ENCODE results near the gene ADCY2.

Gene ADCY2

DNA sequence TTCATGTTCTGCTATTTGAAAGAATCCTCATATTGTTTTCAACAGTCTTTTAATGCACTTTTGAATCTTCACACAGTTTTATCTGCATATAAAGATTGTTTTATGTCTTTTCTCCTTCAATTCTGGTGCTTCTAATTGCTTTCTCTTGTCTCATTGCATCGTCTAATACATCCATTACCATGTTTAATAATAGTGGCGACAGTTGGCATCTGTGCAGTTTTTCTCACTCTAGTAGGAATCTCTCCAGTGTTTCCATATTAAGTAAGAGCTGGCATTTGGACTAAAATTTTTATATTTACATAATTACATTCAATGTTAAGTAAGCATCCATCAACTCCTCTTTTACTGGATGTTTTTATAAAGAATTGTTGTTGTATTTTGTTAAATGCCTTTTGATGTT is 49.9 kb downstream of the ADCY2 start:
- no peak for DNase-seq

DNA sequence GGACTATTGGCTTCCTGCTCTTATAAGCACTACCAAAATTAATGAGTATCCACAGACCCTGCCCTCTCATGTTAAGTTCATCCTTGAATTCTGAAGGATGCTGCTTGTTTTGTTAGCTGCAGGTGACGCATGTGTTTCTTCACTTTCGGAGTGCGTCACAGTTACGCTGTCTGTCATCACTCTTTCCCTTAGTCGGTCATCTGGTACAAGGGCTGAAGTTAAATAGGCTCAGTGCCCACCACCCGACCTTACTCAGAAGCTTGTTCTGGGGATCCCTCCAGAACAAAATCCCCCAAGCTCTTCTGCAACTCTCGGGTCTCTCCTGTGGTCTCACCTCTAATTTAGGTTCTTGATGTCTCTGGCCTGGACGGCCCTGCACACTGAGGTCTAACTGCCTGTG is 51.0 kb downstream of the ADCY2 start:
- DNase-seq: no peak

DNA sequence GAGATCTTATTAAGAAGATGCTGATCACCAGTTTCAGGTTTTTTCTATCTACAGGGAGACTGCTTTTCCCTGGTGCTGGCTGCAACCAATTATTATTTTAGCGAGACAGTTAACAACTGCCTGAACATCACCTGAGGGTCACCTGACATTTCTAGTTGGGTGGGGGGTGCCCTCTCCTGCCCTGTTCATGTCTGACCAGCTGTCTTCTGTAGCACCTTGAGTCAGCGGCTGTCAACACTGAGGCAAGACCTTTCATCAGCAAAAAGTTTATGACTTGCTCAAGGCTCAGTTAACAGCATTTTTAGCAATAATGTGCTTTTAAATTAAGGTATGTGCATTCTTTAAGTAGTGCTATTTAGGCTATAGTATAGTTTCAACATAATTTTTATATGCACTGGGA is 58.0 kb downstream of the ADCY2 start:
- DNase-seq: no peak

DNA sequence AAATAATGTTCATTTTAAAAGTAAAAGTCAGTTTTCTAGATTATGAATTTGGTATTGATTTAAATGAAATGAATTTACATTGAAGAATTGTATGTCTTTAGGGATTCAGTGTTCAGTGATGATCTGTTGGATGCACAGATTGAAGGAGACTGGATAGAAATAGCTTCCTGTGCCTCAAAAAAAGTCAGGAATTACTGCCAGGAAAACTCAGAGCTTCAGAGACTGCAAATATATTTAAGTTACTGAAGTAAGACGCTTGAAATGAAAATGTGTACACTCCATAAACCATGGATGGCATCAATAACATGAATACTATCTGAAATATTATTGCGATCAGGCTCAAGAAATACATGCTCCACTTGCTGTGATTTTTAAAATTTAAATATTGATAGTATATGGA is 60.3 kb downstream of the ADCY2 start:
- DNase-seq: no peak

DNA sequence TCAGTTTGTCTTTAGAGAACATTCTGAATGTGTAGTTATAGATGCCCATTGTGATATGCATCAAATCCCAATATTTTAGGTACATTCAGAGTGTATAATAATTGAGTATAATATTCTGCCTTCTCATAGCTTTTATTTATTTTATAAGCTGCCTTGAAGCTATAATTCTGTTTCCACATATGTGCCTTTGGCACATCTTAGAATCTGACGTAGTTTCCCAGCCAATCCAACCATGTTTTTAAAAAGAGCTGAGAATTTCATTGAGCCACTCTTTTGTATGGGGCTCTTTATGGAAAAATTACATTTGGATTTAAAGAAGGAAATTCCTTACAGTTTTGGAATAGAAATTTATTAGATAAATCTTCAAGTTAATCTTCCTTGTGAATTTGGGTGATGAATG is 65.4 kb downstream of the ADCY2 start:
- DNase-seq: no peak

DNA sequence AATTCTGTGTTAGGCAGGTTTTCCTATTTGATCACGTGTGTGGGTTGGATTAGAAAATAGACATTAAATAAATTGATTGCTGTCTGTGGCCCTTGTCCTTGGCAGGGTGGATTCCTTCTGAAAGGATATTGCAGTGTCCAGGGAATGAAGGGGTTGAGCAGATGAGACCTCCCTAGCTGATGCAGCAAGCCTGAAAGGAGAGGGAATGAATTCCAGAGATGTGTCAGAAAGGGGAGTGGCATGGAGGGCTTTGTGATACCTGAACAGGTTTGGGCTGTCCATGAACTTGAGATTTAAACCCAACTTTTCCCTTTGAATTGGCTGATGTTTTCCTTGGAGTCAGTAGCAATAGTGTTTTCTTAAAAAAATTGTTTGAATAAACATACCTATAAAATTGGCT is 66.8 kb downstream of the ADCY2 start:
- DNase-seq: no peak

DNA sequence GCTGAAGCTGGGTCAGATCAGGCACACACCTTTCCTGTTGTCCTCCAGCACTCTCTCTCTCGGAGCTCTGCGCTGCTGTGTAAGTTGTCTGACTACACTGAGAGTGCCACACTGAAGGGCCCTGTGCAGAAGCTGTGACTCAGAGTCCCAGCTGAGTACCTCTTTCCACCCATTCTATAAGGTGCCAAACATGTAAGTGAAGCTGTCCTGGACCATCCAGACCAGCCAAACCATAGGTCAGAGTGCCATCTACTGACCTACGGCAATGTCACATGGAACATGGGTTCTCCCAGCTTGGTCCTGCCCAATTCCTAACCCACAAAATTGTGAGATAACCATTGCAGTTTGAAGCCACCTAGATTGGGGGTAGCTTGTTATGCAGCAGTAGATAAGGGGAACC is 68.2 kb downstream of the ADCY2 start:
- no peak for DNase-seq

DNA sequence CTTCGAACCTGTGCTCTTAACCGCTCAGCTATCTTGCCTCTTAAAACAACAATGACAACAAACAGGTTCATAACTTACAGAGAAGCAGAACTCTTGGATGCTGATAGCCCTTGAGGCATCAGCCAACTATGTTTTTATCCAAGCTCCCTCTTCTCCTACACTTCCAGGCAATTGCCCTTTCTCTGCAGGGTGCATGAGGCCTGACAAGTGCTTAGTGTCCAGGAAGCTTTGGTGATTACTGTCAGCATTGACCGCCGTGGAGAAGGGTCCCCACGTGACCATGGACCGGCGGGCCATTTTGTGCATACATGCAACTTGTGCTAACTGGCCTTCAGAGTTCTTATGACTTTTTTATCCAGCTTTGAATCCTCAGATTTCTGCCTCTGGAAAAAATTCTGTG is 71.2 kb downstream of the ADCY2 start:
- no peak for DNase-seq

DNA sequence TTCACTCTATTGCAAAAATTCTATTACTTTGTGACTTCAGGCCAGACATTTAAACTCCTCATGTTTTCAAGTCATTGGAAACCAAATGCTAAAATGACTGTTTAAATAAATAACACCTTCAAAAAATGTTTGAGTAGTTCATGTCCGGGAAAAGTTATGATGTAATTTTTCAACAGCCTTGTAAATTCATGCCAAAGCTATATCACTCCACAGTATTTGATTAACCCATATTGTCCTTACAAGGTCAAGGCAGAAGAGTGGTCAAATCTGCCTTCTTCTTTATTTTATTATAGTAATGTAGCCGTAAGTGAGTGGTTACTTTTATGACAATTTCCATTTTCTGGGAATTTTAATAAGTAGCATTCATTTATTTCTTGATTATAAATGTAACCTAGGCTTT is 72.8 kb downstream of the ADCY2 start:
- DNase-seq: no peak

DNA sequence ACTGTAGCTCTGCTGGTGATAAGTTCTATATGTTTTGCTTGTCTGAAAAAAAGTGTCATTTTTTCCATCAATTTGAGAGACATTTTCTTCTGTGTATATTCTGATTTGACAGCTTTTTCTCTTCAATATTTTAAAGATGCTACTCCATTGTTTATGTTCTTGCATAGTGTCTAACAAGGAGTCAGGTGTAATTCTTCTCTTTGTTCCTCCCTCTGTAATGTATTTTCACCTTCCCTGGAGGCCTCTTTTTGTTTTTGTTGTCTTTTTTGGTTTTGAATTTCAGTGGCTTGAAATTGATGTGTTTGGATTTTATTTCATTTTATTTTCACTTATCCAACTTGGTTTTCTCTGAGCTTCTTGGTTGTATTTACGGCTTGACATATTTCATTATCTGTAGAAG is 75.8 kb downstream of the ADCY2 start:
- DNase-seq: no peak

DNA sequence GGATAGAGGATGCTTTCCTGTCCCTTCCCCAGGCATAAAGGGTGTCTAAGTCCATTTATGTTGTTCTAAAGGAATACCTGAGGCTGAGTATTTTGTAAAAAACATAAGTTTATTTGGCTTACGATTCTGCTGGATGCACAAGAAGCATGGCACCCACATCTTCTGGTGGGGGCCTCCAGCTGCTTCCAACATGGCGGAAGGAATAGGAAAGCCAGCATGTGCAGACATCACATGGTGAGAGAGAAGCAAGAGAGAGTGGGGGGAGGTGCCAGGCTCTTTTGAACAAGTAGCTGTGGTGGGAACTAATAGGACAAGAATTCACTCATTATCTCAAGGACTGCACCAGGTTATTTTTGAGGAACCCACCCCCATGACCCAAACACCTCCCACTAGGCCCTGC is 77.2 kb downstream of the ADCY2 start:
- no peak for DNase-seq

DNA sequence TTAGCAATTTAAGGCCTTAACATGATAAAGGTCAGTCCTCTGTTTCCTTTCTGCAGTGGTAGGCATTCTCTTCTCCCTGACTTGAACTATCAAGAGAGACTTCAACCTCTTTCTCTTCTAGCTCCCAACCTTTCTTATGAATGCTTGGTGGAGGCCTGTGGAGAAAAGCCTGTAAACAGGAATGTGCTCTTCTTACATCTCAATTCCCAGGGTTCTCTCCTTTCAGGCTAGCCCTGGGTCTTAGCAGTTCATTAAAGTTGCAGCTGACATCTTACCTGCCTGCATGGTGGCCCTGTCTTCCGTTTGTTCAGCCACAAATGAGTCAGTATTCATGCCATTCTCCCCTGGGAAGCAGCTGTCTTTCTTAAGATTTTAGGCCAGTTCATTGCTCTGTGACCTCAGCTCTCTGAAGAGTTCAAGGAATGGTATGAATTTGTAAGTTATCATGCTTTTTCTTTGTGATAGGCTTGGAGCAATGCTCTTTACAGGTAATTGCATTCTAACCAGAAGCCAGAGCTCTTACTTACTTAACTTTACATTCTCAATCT is 77.8 kb downstream of the ADCY2 start:
- DNase-seq: no peak

DNA sequence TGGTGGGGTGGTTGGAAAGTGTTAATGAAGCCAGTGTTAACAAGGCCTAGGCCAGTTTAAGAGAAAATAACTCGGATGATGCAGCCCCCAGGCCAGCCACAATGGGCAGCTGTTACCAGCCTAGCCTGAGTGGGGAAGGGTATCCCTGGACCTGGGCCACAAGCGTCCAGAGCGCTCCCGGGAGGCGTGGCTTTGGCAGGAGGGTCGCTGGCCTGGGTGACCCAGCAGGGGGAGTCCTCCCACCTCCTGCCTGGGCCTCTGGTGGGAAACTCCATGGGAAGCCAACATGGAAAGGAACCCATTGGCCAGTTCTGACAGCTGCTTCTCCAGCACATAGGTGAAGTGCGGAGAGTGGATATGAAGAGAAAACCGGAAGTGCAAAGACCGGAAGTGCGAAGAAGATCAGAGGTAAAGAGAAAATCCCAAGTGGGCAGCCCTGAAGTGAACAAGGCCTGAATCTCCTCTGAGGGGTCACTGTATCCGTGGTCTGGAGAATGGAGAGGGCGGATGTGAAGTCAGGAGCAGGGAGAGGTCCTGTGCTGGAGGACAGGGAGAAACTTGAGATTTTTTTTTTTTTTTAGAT is 79.0 kb downstream of the ADCY2 start:
- DNase-seq: no peak

DNA sequence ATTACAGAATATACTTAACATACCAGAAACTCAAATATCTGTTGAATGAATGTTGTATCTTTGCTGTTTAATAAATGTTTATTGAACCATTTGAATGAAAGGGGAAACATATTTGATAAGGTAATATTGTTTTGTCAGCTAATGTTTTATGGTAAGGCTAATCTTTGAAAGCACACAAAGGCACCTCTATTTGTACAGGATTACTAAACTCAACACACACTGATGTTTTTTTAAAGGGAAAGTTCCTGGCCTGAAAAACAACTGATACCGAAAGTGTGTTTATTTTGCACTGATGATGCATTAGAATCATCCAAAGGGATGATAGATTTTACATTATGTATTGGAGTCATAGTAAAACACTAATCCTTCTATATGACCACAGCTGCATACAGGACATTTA is 82.5 kb downstream of the ADCY2 start:
- DNase-seq: no peak

DNA sequence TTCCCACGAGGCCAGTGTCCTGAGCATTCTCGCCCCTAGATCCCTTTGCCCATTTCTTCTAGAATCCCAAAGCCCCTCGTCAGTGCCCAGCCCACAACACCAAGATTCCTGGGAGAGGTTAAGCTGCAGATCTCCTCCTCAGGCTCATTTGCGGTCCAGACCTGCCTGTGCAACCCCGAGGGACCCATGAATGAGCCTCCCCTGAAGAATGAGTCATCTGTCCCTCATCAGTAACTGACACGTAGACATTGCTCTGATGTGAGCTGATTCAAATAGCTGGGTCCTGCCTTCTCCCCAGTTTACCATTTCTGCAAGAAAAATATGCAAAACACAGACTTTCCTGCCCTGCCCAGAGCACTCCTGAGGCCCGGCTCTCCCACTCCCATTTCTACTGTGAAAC is 92.8 kb downstream of the ADCY2 start:
- DNase-seq: no peak

DNA sequence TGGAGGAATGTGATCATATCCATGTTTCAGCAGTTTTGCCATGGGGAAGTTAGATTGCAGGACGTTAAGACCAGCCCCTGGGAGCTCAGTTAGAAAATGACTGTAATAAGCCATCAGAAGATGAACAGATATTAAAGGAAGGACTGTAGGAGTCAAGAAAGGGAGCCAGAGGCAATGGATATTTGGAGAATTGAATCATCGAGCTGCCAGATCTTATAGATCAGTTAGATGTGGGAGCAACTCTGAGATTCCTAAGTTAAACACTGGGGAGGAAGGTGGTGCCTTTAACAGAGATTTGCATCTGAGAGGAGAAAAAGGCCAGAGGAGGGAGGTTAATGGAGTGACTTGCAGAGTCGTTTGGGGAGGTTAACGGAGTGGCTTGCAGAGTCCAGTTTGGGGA is 96.4 kb downstream of the ADCY2 start:
- no peak for DNase-seq

DNA sequence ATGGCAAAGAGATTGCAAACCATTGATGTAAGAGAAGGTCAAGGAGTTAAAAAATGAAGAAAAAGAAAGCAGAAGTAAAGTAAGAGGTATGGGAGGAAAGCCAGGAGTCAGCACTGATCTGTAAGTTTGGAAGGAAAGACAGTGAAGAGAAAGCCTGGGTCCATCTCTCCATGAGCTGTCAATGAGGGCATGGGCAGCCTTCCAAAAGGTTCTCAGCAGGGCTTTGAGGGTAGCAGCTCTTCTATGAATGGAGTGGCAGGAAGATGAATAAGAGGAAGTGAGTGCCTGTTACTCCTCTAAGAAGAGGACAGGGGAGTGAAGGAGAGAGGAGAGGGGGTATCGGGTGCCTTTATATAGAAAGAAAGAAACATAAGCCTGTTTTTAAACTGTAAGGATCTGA is 97.1 kb downstream of the ADCY2 start:
- DNase-seq: no peak

DNA sequence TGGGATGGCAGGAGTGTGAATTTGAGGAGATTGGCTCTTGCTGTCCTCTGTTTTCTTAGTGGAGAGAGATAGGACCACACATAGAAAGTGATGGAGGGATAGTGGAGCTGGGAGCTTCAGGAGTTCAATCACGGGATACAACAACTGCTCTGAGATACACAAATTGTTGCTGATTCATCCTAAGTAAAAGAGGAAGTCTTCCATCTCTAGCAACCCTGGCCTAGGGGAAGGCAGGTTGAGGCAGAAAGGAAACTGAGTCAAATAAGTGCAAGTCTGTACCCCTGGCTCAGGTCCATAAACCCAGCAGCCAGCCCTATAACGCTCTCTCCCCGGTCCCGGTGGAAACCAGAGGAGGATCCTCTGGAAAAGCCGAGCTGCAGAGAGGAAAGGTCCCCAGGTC is 97.7 kb downstream of the ADCY2 start:
- no peak for DNase-seq

DNA sequence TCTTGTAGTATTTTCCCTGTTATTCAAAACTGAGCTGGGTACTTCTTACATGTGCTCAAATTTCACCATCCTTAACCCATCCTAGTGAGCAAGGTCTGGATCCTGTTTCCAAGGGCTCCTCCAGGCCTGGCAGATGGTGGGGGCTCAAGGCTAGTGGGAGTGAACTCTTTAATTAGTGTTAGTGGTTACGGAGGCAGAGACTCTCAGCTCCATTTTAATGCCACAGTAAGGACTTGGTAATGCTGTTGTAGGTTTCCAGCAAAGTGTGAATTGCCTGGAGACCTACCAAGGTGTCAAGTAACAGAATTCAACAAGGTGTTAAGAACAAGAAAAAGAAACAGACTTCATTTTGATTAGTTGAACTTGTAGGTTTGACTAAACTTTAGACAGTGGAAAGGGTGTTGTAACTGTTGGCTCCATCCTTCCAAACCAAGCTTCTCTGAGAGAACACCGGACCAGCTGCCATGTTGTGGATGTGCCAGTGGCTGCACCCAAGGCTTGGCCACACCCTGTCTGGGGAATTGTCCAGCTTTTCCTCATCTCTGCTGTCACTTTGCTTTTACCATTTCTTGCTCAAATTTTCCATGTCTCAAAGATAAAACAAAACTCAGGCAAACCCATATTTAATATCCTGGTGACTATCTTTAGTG is 98.7 kb downstream of the ADCY2 start:
- no peak for DNase-seq

DNA sequence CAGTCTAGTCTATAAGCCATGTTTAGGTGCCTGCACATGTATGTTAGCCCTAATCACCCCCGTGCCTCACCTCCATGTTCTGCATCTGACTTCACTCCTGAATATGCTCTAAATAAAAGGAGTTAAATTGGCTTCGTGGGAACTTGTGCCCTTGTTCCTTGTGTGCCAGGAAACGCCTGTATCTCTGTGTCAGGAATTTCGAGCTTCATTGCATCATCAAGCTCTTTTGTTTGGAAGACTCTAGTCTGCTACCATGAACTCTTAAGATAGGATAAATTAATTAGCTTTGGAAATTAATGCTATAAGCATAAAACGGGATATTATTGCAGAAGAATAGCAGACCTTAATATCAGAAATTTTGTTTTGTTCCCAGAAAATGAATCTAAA is 99.2 kb downstream of the ADCY2 start:
- no peak for DNase-seq

DNA sequence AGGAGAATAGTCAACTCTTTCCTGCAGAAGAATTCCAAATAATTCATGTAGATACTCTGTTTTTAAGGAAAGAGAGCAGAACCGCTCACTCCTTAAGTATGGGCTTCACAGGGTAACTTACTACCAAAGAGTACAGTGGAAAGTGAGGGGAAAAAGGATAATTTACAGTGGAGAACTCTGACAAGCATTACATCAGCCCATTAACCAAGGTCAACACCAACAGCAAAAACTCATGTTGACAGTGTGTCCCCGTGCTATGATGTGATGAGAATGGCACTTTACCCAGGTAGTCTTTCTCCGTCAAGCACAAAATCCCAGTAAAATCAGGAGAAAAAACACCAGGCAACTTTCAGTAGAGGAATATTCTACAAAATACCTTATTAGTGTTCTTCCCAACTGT is 104.3 kb downstream of the ADCY2 start:
- no peak for DNase-seq

DNA sequence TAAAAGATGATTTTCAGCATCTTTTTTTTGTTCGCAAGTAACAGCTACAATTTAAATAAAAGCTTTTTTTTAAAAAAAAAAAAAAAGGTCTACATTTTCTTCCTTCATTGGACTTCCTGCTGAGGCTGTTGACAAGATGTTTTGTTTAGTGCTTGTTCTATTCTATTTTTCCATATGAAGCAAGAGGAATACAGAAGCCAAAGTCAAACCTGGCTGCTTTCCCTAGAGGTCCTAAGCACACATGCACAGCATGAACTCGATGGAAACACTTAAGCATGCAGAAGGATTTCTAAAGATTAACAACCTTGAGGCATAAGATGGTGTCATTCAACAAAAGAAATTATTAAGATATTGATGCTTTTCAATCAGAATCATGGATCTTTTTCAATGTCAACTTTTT is 105.1 kb downstream of the ADCY2 start:
- no peak for DNase-seq

DNA sequence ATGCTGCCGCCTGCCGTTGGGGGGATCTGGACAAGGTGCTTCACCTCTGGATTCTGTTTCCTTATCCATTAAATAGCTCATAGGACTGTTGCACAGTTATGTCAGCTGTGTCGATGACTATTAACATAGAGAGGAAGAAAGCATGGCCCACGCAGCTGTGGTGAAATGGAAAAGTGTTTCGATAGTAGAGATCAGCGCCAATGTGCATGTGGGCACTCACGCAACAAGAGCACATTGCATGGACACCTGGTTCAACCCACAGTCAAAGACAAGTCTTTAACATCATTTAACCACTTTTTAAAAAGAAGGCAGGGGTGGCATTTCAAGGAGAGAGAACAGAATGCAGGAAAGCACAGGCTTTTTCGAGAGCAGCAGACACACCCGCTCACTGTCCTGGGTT is 107.6 kb downstream of the ADCY2 start:
- DNase-seq: no peak

DNA sequence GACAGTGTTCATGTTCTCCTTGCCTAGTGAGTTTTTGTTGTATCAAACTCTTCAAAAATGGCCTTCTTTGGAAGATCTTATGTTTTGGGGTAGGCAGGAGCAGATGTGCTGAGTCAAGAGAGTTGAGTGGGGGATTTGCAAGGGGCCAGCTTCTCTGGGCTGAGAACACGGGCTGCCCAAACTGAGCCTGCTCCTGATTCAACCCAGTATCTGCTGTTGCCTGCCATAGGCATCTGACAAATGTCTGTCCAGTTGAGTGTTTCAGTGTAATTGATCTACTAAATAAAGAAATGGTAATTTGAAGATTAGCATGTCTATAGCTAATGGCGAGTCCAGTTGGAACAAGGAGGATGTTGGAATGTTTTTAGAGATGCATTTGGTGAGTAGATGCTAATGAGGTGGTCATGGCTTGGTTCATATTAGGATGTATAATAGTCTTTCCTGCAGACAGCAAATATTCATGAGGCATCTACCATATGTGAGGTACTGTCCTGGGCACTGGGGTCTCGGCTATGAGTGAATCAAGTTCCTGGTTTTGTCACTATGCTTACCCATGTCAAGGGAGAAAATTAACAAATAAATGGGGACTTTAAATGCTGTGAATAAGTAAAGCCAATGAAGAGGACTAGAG is 119.5 kb downstream of the ADCY2 start:
- no peak for DNase-seq

DNA sequence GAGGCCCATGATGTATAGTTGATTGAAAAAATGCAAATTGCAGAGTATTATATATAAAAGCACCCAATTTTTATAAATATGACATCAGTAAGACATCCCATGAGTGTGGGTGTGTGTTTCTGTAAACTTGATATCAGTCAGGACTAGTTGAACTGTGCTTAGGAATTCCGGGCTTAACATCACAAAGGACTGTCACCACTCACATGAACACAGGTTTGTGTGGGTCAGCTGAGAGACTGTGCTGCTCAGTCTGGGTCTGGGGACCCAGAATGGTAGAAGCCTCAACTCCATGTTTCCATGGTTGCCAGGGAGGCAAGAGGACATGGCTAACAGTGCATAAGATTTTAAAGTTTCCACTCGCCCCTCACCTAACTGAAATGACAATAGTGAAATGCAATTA is 120.3 kb downstream of the ADCY2 start:
- DNase-seq: no peak
